ENCODE data around the gene SLC25A42.

DNA sequence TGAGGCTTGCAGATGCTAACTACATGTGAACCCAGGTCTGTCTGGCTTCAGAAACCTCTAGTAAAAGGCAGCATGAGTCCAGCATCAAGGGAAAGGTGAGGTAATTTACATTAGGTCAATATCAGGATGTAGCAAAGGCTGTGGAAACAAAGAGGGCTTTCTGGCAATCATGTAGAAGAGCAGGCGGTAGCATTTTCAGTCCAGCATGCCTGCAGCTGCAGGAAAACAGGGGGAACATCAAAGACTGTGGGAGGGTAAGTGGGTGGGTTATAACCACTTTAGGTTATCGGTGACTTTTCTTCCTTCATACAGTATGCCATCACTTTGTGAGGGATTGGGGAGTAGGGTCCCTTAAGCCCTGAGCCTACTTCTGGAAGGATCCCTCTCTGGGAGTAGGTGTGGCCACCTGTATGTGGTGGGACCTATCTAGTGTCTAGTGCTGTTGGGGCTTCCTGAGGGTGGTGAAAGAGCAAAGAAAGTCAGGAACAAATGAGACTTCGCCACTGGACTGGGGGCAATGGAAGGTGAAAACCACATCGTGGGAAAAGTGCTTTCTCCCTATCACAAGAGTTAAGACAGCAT, 41.3 kb upstream of the SLC25A42 start:
- TF ChIP-seq TEAD2 (CRISPR knock-in tag; IDR thresholded peaks at IDR 0.05), result no peak
- TF ChIP-seq NFE2L2 (IDR thresholded peaks at IDR 0.05; ENCODE audit: low read length), result no peak
- no peak for TF ChIP-seq RAD21 (CRISPR knock-in tag; IDR thresholded peaks at IDR 0.05)

Data from HepG2 (cell line).